PFSK-1 (cell line): ENCODE data around the gene PRKCQ.

Source experiments
- FOXP2 ChIP-seq: optimal IDR thresholded peaks from 2 replicates; pipeline ENCODE3; 2011; ENCODE audit warnings: borderline replicate concordance, control low read depth, inconsistent platforms; ENCODE audit not compliant: insufficient read depth; ENCODE audit errors: extremely low read length, extremely low read depth
- TAF1 ChIP-seq: IDR thresholded peaks from 2 replicates; pipeline ENCODE4 v1.6.1; 2012; ENCODE audit warnings: low read length, control low read depth, borderline replicate concordance; ENCODE audit not compliant: insufficient read depth
- TF ChIP-seq, protein P1 (sequence below), 2 experiments: IDR thresholded peaks; 2 replicates each; pipeline versions ENCODE4 v1.6.1 to v1.8.0; 2011 to 2012; ENCODE audit warnings: low read depth in 2 of 2, low read length in 2 of 2, control low read depth in 1 of 2, inconsistent platforms in 1 of 2, mild to moderate bottlenecking in 1 of 2, moderate library complexity in 1 of 2; ENCODE audit not compliant: insufficient read depth in 1 of 2

DNA sequence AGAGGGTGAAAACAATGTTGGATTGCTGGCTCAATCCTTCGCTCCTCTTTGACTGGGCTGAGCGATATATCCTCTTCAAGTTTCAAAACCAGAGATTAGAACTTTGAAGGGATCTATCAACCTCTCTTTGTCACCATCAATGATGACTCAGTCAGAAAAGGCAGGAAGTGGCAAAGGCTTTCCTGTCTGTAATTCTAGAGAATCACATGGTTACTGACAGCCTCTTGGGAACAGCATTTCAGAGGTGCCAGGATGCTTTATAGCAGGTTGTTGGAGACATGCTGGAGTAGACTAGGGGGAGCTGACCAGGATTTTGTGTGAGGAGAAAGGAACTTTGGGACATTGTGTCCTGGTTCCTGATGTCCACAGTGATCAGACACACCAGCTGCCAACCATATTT is 81.3 kb downstream of the PRKCQ start:
- TF ChIP-seq TAF1 (no peak), FOXP2 (no peak)
- TF ChIP-seq, protein P1, sequence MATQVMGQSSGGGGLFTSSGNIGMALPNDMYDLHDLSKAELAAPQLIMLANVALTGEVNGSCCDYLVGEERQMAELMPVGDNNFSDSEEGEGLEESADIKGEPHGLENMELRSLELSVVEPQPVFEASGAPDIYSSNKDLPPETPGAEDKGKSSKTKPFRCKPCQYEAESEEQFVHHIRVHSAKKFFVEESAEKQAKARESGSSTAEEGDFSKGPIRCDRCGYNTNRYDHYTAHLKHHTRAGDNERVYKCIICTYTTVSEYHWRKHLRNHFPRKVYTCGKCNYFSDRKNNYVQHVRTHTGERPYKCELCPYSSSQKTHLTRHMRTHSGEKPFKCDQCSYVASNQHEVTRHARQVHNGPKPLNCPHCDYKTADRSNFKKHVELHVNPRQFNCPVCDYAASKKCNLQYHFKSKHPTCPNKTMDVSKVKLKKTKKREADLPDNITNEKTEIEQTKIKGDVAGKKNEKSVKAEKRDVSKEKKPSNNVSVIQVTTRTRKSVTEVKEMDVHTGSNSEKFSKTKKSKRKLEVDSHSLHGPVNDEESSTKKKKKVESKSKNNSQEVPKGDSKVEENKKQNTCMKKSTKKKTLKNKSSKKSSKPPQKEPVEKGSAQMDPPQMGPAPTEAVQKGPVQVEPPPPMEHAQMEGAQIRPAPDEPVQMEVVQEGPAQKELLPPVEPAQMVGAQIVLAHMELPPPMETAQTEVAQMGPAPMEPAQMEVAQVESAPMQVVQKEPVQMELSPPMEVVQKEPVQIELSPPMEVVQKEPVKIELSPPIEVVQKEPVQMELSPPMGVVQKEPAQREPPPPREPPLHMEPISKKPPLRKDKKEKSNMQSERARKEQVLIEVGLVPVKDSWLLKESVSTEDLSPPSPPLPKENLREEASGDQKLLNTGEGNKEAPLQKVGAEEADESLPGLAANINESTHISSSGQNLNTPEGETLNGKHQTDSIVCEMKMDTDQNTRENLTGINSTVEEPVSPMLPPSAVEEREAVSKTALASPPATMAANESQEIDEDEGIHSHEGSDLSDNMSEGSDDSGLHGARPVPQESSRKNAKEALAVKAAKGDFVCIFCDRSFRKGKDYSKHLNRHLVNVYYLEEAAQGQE (IDR thresholded peaks at IDR 0.05; ENCODE audit: insufficient read depth in 1 of 2, low read depth in 2 of 2, low read length in 2 of 2), result no peak
